ENCODE data around the gene PDP2.
"Not testable (repeated sequence)": the region's sequence is repeated elsewhere in the genome, so short reads cannot be mapped to it uniquely, and the experiment has no call there.

Gene PDP2

DNA sequence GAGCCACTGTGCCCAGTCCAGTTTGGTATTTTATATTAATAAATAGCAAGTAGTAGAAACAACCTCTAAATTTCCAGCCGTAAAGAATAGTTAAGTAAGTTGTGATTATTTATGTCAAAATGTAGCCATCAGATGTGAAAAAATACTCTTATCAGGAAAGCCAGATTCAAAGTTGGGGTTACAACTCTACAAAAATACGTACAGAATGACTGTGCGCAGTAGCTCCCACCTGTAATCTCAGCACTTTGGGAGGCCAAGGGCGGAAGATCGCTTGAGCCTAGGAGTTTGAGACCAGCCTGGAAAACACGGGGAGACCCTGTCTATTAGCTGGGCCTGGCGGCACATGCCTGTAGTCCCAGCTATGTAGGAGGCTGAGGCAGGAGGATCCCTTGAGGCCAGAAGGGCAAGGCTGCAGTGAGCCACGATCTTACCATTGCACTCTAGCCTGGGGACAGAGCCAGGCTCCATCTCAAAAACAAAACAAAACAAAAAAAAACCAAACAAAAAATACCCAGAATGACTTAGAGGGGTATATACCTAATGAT is 1.7 kb downstream of the PDP2 start:
- no peak for DNase-seq (ENCODE audit: low read depth in 1 of 2, low spot score in 1 of 2)

DNA sequence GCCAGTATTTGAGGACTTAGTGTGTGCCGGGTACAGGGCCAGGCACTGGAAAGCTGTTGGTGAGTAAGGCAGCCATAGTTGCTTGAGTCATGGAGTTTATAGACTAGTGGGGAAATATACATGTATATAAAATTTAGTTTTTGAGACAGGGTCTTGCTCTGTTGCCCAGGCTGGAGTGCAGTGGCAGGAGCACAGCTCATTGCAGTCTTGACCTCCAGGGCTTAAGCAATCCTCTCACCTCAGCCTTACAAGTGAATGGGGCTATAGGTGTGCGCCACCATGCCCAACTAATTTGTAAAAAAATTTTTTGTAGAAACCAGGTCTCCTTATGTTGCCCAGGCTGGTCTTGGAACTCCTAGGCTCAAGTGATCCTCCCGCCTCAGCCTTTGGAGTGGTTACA is 2.4 kb downstream of the PDP2 start:
- no peak for DNase-seq (ENCODE audit: low read depth in 1 of 2, low spot score in 1 of 2)

DNA sequence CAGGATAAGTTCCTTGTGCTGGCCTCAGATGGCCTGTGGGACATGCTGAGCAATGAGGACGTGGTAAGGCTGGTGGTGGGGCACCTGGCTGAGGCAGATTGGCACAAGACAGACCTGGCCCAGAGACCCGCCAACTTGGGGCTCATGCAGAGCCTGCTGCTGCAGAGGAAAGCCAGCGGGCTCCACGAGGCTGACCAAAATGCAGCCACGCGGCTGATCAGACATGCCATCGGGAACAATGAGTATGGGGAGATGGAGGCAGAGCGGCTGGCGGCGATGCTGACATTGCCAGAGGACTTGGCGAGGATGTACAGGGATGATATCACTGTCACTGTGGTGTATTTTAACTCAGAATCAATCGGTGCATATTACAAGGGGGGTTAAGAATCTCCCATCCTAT is 5.2 kb downstream of the PDP2 start:
- DNase-seq (ENCODE audit: low read depth in 1 of 2, low spot score in 1 of 2) = no peak

DNA sequence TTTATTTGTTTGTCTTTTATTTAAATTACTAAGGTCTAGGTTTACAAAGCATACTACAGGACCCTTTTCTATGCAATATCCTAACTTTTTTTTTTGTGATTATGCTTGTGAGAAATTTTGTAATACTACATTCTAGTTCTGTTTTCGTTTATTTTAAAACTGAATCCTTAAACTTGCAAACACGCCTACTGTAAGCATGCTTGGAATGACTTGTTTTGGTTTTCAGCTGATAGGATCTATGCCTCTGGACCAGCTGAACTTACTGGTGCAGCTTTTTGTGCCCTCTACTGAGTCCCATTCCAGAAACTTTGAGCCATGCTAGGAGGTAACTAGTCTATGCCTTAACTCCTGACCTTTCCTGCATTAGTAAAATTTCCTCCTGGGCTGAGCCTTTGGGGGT is 6.0 kb downstream of the PDP2 start:
- no peak for DNase-seq (ENCODE audit: low read depth in 1 of 2, low spot score in 1 of 2)

DNA sequence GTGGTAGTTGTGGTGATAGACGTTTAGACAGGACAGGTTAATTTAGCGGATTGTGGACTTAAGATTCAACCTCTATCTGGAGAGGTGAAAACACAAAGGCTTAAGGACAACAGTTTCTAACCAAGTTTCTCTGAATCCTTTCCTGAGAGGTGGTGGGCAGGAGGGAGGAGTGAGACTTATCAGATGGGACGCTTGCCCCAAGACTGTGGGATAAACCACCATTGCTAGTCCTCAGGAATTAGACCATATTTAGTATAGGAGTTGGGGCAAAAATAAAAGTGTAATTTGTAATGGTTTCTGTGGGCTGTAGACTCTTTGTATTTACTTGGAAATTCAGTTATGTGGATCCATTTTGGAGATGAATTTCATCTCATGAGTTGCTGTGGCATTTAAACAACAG is 6.6 kb downstream of the PDP2 start:
- no peak for DNase-seq (ENCODE audit: low read depth in 1 of 2, low spot score in 1 of 2)

DNA sequence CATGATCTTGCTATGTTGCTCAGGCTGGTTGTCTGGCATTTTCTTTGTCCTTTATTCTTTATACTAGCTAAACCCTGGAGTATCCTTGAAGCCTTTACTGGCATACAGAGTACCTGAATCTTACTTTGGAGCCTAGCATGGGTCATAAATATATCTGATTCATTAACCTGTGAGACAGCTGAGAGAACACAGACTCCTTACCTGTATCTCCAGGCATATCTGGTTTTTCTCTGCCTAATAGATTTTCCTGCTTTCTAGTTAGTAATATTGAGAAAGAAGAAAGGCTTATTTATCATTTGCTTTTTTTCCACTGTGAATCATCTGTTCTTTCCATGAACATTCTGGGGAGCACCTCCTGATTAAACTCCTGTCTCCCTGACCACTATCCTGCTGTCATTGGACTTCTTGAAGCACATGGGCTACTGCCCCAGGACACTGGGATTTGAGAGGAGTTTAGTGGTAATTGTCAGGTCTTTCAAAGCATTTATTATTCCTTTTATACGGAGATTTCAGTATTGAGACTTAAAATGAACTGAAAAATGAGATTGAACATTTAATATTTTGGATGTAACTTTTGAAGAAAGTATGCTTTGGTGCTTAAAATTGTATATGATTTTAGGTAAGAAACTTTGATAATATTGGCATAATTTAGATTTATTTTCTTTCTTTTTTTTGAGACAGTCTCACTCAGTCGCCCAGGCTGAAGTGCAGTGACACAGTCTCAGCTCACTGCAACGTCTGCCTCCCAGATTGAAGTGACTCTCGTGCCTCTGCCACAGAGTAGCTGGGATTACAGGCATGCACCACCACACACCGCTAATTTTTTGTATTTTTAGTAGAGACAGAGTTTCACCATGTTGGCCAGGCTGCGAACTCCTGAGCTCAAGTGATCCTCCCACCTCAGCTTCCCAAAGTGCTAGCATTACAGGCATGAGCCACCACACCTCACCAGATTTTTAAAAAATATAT is 8.6 kb downstream of the PDP2 start:
- DNase-seq (ENCODE audit: low read depth in 1 of 2, low spot score in 1 of 2) = no peak

DNA sequence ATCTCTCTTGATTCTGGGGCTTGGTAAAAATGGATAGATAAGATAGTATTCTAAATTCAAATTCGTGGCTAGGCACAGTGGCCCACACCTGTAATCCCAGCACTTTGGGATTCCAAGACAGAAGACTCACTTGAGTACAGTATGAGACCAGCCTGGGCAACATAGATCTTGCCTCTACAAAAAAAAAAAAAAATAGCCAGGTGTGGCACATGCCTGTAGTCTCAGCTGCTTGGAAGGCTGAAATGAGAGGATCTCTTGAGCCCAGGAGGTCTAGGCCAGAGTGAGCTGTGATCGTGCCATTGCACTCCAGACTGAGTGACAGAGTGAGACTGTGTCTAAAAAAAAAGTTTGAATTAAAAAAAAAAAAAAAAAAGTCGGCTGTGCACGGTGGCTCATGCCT is 9.3 kb downstream of the PDP2 start:
- DNase-seq (ENCODE audit: low read depth in 1 of 2, low spot score in 1 of 2) = no peak

DNA sequence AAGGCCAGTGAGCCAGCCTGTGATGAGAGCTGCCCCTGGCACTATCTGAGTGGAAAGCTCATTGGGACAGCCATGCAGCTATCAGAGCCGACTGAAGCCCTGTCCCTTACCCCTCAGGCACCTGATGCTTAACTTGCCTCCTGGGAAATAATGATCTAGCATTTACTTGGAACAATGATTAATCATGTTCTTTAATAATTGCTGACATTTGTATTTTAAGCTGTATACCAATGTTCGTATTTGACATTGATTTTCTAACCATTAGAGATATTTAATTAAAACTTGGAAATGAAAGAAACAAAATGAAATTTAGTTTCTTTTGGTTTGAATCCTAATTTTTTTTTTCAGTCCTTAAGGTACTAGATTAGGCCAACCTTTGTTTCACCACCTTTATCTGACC is 10.5 kb downstream of the PDP2 start:
- DNase-seq (ENCODE audit: low read depth in 1 of 2, low spot score in 1 of 2) = no peak

DNA sequence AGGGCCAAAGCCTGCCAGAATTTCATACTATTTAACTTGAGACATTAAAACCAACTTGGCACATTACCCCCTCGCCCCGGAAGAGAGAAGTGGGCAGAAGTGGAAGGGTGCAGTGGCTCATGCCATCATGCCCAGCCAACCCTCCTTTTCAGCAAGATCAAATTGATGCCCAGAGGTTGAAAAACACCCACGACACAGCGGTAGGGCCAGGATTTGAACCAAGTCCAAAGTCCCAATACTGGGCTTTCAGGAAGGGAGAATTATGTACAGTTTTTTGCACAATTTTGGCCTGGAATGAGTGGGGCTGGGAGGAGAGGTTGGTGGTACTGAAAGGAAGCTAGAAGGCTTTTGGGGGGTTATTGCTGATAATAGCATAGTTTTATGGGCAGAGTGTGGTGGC is 11.0 kb downstream of the PDP2 start:
- DNase-seq (ENCODE audit: low read depth in 1 of 2, low spot score in 1 of 2) = no peak

DNA sequence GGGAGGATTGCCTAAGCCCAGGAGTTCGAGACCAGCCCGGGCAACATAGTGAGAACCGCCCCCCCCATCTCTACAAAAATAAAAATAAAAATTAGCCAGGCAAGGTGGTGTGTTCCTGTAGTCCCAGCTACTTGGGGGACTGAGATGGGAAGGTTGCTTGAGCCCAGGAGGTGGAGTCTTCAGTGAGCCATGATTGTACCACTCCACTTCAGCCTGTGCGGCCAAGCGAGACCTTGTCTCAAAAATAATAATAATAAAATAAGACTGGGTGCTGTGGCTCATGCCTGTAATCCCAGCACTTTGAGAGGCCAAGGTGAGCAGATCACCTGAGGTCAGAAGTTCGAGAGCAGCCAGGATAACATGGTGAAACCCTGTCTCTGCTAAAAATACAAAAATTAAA is 11.5 kb downstream of the PDP2 start:
- no peak for DNase-seq (ENCODE audit: low read depth in 1 of 2, low spot score in 1 of 2)

DNA sequence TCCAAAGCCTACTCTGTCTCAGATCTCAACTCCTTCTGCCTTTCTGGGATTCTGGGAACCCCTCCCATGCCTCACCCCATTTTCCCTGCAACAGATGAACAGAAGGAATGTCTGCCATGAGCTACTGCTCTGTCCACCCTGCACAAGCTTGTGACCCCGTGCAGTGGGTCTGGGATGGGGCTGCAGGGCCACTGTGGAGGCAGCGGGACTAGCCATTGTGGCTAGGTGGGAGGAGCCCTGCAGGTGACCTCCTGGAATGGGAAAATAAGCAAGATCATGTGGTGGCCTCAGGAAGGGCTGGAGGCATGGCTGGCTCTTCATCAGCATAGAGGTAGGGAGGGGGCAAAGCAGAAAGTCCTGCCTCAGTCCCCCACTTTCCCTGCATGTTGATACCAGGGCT is 13.7 kb downstream of the PDP2 start:
- DNase-seq (ENCODE audit: low read depth in 1 of 2, low spot score in 1 of 2) = no peak

DNA sequence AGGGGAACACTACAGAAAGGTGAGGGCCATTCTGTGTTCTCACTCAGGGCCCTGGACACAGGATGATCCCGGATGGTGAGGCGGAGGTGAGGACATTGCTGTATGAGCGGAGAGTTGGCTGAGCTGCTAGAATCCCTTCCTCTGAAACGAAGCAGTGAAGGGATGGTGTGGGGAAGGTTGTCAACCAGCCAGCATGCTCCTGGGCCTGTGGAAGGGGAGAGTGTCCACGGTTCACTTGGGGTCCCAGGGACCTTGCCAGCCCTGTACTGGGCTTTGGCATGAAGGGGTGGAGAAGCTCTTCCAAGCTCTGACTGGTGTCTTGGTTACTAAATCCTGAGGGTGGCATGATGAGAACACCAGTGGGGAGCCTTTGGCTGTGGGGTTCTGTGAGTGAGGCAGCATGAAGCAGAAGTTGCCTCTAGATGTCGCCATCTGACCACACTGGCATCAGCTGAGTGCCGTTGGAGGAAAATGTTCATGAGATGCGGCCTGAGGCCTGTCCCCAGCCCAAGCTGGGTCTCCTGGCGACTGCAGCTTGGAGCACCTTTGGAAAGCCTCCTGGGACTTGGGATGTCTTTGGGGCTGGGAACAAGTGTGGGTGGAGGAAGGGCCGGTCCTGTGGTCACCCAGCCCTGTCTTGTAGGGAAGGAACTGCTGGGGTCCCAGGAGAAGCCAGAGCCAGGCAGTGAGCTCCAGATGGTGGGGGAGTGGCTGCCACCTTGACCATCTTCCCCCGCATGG is 14.8 kb downstream of the PDP2 start:
- DNase-seq (ENCODE audit: low read depth in 1 of 2, low spot score in 1 of 2) = peak; percentile 20 to 23

DNA sequence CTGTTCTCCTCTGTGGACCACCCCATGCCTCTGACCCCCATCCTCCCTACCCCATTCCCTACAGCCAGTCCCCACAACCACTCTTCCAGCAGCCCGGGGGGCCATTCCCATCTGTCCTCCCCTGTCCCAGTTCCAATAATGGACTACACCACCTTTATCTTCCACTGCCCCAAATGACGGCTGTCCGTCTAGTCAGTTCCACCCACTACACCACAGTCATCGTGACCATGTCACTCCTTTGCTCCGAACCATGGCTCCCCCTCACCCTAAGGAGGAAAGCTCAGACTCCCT is 15.3 kb downstream of the PDP2 start:
- no peak for DNase-seq (ENCODE audit: low read depth in 1 of 2, low spot score in 1 of 2)

DNA sequence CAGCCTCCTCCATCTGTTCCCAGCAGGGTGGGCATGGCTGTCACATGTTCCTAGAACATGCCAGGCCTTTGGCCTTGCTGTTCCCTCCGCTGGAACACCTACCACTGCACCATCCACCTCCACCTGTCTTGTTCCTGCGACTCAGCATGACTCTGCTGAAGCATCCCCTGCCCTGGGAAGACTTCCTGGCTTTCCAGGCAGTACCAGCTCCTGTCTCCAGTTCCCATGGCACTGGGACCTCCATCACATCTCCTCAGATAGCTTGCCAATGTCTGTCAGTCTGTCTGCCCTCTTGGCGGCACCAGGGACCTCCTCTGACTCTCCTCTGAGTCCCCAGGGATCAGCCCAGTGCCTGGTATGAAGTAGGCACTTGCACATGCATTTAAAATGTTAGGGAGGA is 15.7 kb downstream of the PDP2 start:
- DNase-seq (ENCODE audit: low read depth in 1 of 2, low spot score in 1 of 2) = no peak

DNA sequence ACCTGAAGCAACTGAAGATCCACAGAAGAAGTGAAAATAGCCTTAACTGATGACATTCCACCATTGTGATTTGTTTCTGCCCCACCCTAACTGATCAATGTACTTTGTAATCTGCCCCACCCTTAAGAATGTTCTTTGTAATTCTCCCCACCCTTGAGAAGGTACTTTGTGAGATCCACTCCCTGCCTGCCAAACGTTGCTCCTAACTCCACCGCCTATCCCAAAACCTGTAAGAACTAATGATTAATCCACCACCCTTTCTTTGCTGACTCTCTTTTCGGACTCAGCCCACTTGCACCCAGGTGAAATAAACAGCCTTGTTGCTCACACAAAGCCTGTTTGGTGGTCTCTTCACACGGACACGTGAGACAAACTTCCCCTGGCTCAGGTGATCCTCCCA is 16.4 kb downstream of the PDP2 start:
- not testable (repeated sequence) for DNase-seq (ENCODE audit: low read depth in 1 of 2, low spot score in 1 of 2)

DNA sequence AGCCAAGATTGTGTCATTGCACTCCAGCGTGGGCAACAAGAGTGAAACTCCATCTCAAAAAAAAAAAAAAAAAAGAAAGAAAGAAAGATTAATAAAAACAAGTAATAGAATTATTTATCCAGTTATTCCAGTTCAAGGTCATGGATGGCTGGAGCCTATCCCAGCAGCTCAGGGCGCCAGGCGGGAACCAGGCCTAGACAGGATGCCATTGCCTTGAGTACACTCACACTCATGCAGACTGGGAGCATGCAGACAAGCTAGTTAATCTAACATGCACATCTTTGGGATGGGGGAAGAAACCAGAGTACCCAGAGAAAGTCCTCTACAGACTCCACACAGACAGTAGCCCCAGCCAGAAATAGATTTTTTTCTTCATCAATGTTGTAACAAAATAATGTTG is 17.9 kb downstream of the PDP2 start:
- DNase-seq (ENCODE audit: low read depth in 1 of 2, low spot score in 1 of 2) = no peak

DNA sequence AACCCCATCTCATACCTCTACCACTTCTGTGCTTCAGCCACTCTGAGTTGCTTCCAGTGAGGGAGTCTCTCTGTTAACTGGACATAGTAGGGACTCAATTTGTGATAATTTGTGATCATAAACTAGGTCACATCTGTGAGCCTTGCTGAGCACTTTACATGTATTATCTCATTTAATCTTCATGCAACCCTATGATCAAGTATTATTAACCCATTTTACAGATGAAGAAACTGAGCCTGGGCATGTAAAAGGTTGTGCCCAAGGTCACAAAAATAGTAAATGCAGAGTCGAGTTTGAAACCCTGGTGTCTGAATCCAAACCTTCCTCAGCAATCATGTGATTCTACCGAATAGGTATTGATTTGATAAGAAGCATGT is 18.6 kb downstream of the PDP2 start:
- no peak for DNase-seq (ENCODE audit: low read depth in 1 of 2, low spot score in 1 of 2)

DNA sequence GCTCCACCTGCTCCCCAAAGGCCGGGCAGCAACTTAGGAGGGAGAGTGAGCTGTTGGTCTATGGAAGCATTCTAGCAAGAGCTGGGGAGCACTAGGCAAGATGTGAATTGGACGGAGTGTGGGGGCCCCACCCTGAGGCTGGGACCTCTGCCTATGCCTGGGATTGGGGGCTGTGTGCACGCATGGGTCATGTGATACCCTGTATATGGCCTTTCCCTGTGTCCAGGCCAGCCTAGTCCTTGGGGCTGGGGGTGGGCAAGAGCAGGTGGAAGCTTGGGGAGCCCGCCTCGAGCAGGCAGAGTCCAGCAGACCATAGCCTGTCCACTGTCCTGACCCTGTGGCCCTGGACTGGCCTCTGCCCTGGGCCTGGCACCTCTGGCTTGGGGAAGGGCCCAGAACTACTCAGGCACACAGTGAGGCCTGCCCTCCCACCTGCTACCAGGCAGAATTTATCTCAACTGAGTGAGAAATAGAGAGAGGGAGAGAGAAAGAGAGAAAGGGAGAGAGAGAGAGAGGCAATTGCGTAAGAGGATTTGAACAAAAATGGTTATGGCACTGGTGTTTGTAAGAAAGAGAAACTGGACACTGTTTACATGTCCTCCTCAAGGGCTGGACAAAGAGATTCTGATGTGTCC is 19.1 kb downstream of the PDP2 start:
- DNase-seq (ENCODE audit: low read depth in 1 of 2, low spot score in 1 of 2) = no peak

DNA sequence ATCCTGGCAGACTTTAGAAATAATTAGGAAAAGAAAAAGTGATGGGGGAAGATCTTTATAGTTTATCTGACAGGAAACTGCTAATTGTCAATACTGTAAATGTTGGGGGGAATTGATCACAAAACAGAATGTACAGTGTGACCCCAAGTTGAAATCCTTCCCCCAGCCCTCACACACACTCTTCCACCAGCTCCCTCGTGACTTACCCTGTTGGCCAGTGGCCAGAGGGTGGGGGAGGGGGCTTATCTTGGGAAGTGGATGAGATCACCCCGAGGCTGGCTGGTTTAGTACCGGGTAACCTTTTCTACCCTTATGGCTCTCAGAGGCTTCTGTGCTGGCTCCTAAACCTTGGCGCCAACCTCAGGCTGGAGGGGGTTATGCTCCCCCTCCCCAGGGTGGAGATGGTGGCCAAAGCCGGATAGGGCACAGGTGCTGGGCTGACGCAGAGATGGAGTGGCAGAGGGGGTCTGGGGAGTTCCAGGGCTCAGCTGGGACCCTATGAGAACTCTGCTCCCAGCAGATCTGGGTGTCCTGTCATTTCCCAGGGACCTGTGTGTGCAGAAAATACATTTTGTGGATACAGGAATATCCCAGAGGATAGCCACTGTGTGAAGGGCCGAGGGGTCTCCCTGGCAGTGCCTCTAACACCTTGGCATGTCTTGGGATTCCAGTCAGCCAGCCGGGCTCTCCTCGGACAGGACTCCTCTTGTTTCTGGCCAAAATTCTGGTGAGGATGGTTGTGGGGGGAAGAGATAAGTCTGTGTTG is 19.8 kb downstream of the PDP2 start:
- DNase-seq (ENCODE audit: low read depth in 1 of 2, low spot score in 1 of 2) = no peak

DNA sequence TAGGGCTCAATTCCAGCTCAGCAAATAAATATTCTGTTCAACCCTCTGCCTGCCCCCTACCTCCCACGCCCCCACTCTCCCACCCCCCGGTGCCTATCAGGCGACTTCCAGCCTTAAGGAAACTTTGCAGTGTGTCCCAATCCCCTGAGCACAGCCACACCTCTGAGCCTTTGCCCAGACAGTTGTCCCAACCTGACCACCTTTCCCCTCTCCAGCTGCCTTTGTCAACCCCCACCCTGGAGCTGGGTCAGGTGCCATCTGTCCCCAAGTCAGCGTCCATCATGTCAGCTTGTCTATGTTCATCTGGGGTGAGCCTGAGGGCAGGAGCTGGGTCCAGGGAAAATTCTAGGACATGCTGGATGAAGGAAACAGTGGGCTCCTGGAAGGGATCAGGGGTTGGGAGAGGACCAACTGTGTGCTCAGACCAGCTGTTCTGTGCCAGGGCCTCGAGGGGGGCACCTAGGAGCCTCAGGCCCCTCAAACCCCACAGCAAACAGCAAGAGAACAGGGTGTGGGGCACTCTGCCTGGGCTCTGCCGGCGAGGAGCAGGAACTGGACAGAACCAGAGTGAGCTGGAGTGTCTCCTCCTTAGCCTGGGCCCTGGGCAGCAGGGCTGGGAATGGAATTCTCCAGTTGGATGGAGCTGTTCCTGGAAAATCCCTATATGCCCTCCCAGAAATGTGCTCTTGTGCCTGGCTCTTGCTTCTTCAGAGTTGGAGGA is 20.6 kb downstream of the PDP2 start:
- no peak for DNase-seq (ENCODE audit: low read depth in 1 of 2, low spot score in 1 of 2)

DNA sequence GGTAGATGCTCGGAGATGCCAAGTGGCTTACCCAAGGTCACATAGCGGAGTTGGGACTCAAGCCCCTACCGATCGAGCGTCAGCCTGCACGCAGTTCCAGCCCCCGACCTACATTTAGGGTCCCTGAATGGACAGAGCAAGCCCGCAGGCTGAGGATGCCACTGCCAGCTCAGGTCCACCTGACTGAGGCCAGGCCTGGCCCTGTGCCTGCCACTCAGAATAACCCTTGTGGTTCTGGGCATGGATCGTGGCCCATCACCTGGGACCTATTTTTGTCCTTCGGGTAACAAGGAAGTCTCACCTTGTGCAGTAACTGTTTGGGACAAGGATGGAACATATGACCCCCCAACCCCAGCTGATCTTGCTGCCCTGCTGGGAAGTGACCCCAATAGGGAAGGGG is 21.3 kb downstream of the PDP2 start:
- no peak for DNase-seq (ENCODE audit: low read depth in 1 of 2, low spot score in 1 of 2)

All from activated T-helper 1 cell treated with anti-CD3 and anti-CD28 coated beads, Interleukin-2, amount 50 U/mL, for 16 hours (primary cell).